WERI-Rb-1 (cell line): ENCODE measurements around the gene BCL2L11.

Experiments used
- DNase-seq: peaks from one replicate; pipeline ENCODE4 v3.0.0-alpha.2; 2020
- H3K27ac ChIP-seq: fragments of 250-450 bp; sonication (Bioruptor Pico); 2 replicates; pipeline ENCODE4 v1.5.1; 2020; ENCODE audit warnings: mild to moderate bottlenecking, moderate library complexity
- H3K27me3 ChIP-seq: fragments of 250-450 bp; sonication (Bioruptor Pico); 2 replicates; pipeline ENCODE4 v1.5.1; 2021; ENCODE audit warnings: mild to moderate bottlenecking, low read depth, moderate library complexity; ENCODE audit not compliant: insufficient read depth, severe bottlenecking
- H3K36me3 ChIP-seq: fragments of 250-450 bp; sonication (Bioruptor Pico); 2 replicates; pipeline ENCODE4 v1.5.1; 2020; ENCODE audit warnings: mild to moderate bottlenecking, moderate library complexity
- H3K4me3 ChIP-seq: 2 replicates; pipeline ENCODE4 v1.5.1; 2011; ENCODE audit warnings: low read depth, mild to moderate bottlenecking, control low read depth, low read length
- H3K9me3 ChIP-seq: fragments of 250-450 bp; sonication (Bioruptor Pico); 2 replicates; pipeline ENCODE4 v1.5.1; 2021; ENCODE audit warnings: mild to moderate bottlenecking, moderate library complexity; ENCODE audit not compliant: severe bottlenecking
- TF ChIP-seq, protein P1 (sequence below): IDR thresholded peaks from 2 replicates; pipeline ENCODE4 v1.5.1; 2011; ENCODE audit warnings: low read depth, mild to moderate bottlenecking, control low read depth, inconsistent platforms, low read length

The BCL2L11 gene

DNA sequence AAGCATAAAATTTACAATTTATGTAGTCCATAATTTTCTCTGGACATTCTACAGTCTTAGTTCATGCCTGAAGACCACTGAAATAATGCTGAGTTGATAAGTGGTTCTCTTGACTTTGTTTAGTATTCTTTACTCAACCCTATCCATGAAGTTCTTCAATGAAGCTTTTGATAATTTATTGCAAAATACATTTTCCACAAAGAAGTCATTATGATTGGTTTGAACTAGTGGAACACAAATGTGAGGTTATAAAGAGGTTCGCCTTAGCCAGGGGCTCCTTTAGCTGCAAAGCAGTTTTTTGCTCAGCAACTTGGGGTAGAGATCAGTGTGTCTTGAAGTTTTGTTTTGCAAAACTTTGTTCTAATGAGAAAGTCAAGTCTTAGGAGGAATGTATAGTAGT lies 5.9 kb downstream of the BCL2L11 start:
- no peak for DNase-seq
- no peaks in the 10 kb centered on the region for H3K9me3 ChIP-seq
- peaks cover 26% of the 10 kb centered on the region for H3K36me3 ChIP-seq
- peaks cover 6% of the 10 kb centered on the region for H3K27me3 ChIP-seq
- TF ChIP-seq, protein P1, sequence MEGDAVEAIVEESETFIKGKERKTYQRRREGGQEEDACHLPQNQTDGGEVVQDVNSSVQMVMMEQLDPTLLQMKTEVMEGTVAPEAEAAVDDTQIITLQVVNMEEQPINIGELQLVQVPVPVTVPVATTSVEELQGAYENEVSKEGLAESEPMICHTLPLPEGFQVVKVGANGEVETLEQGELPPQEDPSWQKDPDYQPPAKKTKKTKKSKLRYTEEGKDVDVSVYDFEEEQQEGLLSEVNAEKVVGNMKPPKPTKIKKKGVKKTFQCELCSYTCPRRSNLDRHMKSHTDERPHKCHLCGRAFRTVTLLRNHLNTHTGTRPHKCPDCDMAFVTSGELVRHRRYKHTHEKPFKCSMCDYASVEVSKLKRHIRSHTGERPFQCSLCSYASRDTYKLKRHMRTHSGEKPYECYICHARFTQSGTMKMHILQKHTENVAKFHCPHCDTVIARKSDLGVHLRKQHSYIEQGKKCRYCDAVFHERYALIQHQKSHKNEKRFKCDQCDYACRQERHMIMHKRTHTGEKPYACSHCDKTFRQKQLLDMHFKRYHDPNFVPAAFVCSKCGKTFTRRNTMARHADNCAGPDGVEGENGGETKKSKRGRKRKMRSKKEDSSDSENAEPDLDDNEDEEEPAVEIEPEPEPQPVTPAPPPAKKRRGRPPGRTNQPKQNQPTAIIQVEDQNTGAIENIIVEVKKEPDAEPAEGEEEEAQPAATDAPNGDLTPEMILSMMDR = no peak
- H3K27ac ChIP-seq = no peak overlapping the region
- no peak overlapping the region for H3K4me3 ChIP-seq

DNA sequence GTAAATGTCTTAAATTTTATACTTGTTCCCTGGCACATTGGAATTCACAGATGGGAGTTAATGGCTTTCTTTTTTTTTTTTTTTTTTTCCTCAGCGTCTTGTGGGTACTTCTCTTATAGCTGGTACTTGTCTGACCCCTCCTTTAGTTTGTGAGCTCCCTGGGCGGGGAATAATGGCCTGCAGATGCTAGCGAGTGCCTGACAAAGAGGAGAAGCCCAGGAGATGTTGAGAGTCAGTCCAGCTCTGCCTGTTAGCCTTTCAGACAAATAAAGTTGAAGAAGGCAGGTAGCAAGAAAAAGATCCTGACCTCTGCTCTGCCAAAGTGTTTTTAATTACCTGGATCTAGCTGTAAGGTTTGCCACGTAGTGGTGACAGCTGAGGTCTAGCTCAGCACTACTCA lies 6.6 kb downstream of the BCL2L11 start:
- Histone ChIP-seq H3K27ac (no peak overlapping the region), H3K27me3 (no peaks in the 10 kb centered on the region), H3K4me3 (no peak overlapping the region), H3K36me3 (peaks cover 26% of the 10 kb centered on the region), H3K9me3 (no peaks in the 10 kb centered on the region)
- TF ChIP-seq, protein P1 = no peak
- DNase-seq = no peak

DNA sequence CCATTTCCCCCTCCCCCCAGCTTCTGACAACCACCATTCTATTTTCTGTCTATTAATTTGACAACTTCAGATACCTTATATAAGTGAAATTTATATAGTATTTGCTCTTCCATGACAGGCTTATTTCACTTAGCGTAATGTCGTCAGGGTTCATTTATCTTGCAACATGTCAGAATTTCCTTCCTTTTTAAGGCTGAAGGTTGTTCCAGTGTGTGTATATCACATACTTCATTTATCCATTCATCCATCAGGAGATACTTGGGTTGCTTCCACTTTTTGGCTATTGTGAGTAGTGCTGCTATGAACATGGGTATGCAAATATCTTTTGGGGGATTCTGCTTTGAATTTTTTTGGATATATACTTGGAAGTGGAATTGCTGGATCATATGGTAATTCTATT lies 7.4 kb downstream of the BCL2L11 start:
- H3K9me3 ChIP-seq = no peaks in the 10 kb centered on the region
- no peak overlapping the region for H3K27ac ChIP-seq
- TF ChIP-seq, protein P1 = no peak
- no peak for DNase-seq
- H3K27me3 ChIP-seq = no peaks in the 10 kb centered on the region
- no peak overlapping the region for H3K4me3 ChIP-seq
- peaks cover 26% of the 10 kb centered on the region for H3K36me3 ChIP-seq

DNA sequence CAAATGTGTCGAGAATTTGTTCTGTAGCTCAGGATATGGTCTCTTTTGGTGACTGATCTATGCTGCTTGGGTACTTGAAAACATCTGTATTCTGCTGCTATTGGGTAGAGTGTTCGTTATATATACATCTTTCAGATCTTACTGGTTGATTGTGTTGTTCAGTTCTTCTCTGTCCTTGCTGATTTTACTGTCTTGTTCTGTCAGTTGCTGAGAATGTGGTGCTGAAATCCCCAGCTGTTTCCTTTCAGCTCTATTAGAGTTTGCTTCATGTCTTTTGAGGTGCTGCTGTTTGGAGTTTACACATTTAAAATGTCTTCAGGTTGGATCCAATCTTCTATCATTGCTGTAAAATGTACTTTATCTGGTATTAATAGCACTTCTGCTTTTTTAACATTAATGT lies 12.9 kb downstream of the BCL2L11 start:
- Histone ChIP-seq H3K9me3 (no peaks in the 10 kb centered on the region), H3K27me3 (no peaks in the 10 kb centered on the region), H3K27ac (no peak overlapping the region), H3K36me3 (no peaks in the 10 kb centered on the region), H3K4me3 (no peak overlapping the region)
- TF ChIP-seq, protein P1 = no peak
- no peak for DNase-seq

DNA sequence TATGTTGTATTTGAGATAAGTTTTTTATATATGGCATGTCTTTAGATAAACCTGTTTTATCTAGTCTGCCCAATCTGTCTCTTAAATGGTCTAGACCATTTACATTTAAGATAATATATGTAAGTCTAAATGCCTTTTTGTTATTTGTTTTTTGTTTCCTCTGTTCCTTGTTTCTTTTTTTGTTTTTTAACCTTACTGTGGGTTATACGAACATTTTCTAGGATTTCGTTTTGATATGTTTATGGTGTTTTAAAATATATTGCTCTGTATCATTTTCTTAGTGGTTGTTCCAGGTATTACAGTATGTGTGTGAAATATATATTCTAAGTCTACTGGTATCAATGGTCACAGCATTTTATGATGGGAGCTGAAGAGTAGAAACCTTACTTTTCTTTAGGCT lies 13.3 kb downstream of the BCL2L11 start:
- Histone ChIP-seq H3K9me3 (no peaks in the 10 kb centered on the region), H3K27me3 (no peaks in the 10 kb centered on the region), H3K4me3 (no peak overlapping the region), H3K36me3 (no peaks in the 10 kb centered on the region), H3K27ac (no peak overlapping the region)
- DNase-seq = no peak
- TF ChIP-seq, protein P1 = no peak

DNA sequence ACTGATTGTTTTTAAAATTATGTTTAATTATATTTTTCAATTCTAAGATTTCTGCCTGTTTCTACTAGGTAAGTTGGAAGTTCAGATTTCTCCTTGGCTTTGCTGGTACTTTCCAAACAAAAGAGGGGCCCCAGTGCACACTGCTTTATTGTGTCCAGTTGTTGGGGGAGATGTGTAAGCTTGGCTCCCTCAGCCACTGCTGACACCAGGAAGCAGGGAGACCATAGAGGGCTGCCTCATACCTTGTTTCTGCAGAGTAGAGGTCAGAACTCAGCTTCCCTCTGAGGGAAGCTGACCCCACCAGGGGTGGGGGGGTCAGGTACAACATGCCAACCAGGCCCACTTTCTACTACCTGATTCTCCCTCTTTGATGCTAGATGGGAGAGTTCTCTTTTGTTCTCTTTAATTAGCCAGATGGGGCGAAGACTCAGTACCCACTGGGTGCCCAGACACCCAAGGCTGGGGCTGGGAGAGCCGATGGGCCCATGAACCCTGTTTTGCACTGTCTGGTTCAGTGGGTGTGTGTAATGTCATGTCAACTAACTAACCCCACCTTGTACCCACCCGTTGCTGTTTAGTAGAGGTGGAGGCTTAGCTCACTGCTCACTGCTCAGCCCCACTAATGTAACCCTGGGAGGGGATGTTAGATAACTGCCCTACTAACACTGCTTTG lies 14.7 kb downstream of the BCL2L11 start:
- Histone ChIP-seq H3K27me3 (no peaks in the 10 kb centered on the region), H3K4me3 (no peak overlapping the region), H3K36me3 (no peaks in the 10 kb centered on the region; the same call in 1 of the 2 replicates)

More for the DNA sequence above, 14.7 kb downstream of the BCL2L11 start:
- H3K27ac ChIP-seq = no peak overlapping the region
- DNase-seq = no peak
- TF ChIP-seq, protein P1 = no peak
- H3K9me3 ChIP-seq = no peaks in the 10 kb centered on the region
